H9 (cell line): ENCODE results near the gene GALNT16. TPM values are rescaled to one million over a fixed set of nuclear protein-coding genes. Genes with fewer than 3 reads are reported as not detected.
A peak's percentile ranks its signal among the peaks of the same experiment; 100 is the strongest.

ENCODE experiments used
- DNase-seq: peaks from one replicate; pipeline ENCODE4 v3.0.0-alpha.2; 2017
- H2AFZ ChIP-seq: one replicate; pipeline ENCODE4 v1.6.1; 2013; ENCODE audit warnings: mild to moderate bottlenecking, low read length, control low read depth, moderate library complexity
- H2AK5ac ChIP-seq: 2 replicates; pipeline ENCODE4 v1.6.1; 2013; ENCODE audit warnings: low read length, control low read depth, mixed read lengths; ENCODE audit not compliant: insufficient read length
- H2BK120ac ChIP-seq: one replicate; pipeline ENCODE4 v1.6.1; 2013; ENCODE audit warnings: low read depth, mild to moderate bottlenecking, low read length, control low read depth, inconsistent platforms; ENCODE audit not compliant: poor library complexity, severe bottlenecking
- H2BK12ac ChIP-seq: 2 replicates; pipeline ENCODE4 v1.6.1; 2013; ENCODE audit warnings: low read length, control low read depth, mixed read lengths, low read depth; ENCODE audit not compliant: insufficient read length
- H2BK15ac ChIP-seq: 2 replicates; pipeline ENCODE4 v1.6.1; 2013; ENCODE audit warnings: low read depth, low read length, control low read depth
- H2BK20ac ChIP-seq: one replicate; pipeline ENCODE4 v1.6.1; 2013; ENCODE audit warnings: low read depth, mild to moderate bottlenecking, low read length, control low read depth, inconsistent platforms; ENCODE audit not compliant: poor library complexity, severe bottlenecking
- H2BK5ac ChIP-seq: 2 replicates; pipeline ENCODE4 v1.6.1; 2013; ENCODE audit warnings: low read length, control low read depth, mixed read lengths; ENCODE audit not compliant: insufficient read length
- H3K14ac ChIP-seq: 2 replicates; pipeline ENCODE4 v1.6.1; 2013; ENCODE audit warnings: low read length, control low read depth; ENCODE audit not compliant: insufficient read depth
- H3K18ac ChIP-seq: 2 replicates; pipeline ENCODE4 v1.6.1; 2013; ENCODE audit warnings: low read depth, mild to moderate bottlenecking, mixed read lengths, low read length, control low read depth; ENCODE audit not compliant: insufficient read length
- H3K23ac ChIP-seq: 2 replicates; pipeline ENCODE4 v1.6.1; 2013; ENCODE audit warnings: low read length, control low read depth, mixed read lengths, low read depth; ENCODE audit not compliant: insufficient read length
- H3K23me2 ChIP-seq: 2 replicates; pipeline ENCODE4 v1.6.1; 2013; ENCODE audit warnings: low read depth, mild to moderate bottlenecking, mixed read lengths, low read length, control low read depth; ENCODE audit not compliant: insufficient read length, poor library complexity, severe bottlenecking
- H3K27ac ChIP-seq: 2 replicates; pipeline ENCODE4 v1.5.1; 2013; ENCODE audit warnings: low read length, control low read depth, mixed read lengths, low read depth; ENCODE audit not compliant: insufficient read length
- H3K27me3 ChIP-seq: 2 replicates; pipeline ENCODE4 v1.6.1; 2013; ENCODE audit warnings: low read length, control low read depth, inconsistent platforms; ENCODE audit not compliant: insufficient read depth
- H3K4ac ChIP-seq: 2 replicates; pipeline ENCODE4 v1.6.1; 2013; ENCODE audit warnings: low read depth, mild to moderate bottlenecking, control low read depth, inconsistent platforms, low read length, moderate library complexity
- H3K4me1 ChIP-seq: 2 replicates; pipeline ENCODE4 v1.6.1; 2013; ENCODE audit warnings: low read length, control low read depth, inconsistent platforms; ENCODE audit not compliant: insufficient read depth
- H3K4me2 ChIP-seq: 2 replicates; pipeline ENCODE4 v1.6.1; 2013; ENCODE audit warnings: low read length, control low read depth, mixed read lengths; ENCODE audit not compliant: insufficient read length, insufficient read depth
- H3K56ac ChIP-seq: 2 replicates; pipeline ENCODE4 v1.6.1; 2013; ENCODE audit warnings: low read depth, mild to moderate bottlenecking, mixed read lengths, low read length, control low read depth; ENCODE audit not compliant: insufficient read length
- H3K79me1 ChIP-seq: 2 replicates; pipeline ENCODE4 v1.6.1; 2013; ENCODE audit warnings: low read depth, mild to moderate bottlenecking, moderate library complexity, low read length, control low read depth, inconsistent platforms; ENCODE audit not compliant: insufficient read depth, poor library complexity, severe bottlenecking
- H3K79me2 ChIP-seq: 2 replicates; pipeline ENCODE4 v1.6.1; 2013; ENCODE audit warnings: low read length, control low read depth, inconsistent platforms; ENCODE audit not compliant: insufficient read depth
- H3K9ac ChIP-seq: 2 replicates; pipeline ENCODE4 v1.6.1; 2013; ENCODE audit warnings: low read length, control low read depth, mixed read lengths; ENCODE audit not compliant: insufficient read length; ENCODE audit errors: extremely low read depth
- H3K9me3 ChIP-seq: one replicate; pipeline ENCODE4 v1.6.1; 2013; ENCODE audit warnings: low read depth, low read length, inconsistent platforms; ENCODE audit not compliant: control insufficient read depth
- H3T11ph ChIP-seq: one replicate; pipeline ENCODE4 v1.6.1; 2013; ENCODE audit warnings: mild to moderate bottlenecking, low read length, control low read depth, inconsistent platforms
- H4K20me1 ChIP-seq: one replicate; pipeline ENCODE4 v1.6.1; 2013; ENCODE audit not compliant: control insufficient read depth, insufficient read length, insufficient read depth
- H4K5ac ChIP-seq: 2 replicates; pipeline ENCODE4 v1.6.1; 2013; ENCODE audit warnings: low read depth, mild to moderate bottlenecking, mixed read lengths, low read length, control low read depth; ENCODE audit not compliant: insufficient read length
- H4K8ac ChIP-seq: replicated peaks from 2 replicates; pipeline ENCODE4 v1.6.1; 2013; ENCODE audit warnings: low read length, control low read depth, mixed read lengths, low read depth; ENCODE audit not compliant: insufficient read length
- H4K91ac ChIP-seq: 2 replicates; pipeline ENCODE4 v1.6.1; 2013; ENCODE audit warnings: low read depth, mild to moderate bottlenecking, moderate library complexity, mixed read lengths, low read length, control low read depth; ENCODE audit not compliant: insufficient read length
- H3K27ac Mint-ChIP-seq, 3 experiments: 2 replicates in 2 of 3; 3 replicates in 1 of 3; pipeline ENCODE4 v1.8.0; 2020 to 2021; ENCODE audit warnings: mixed read lengths in 3 of 3, mild to moderate bottlenecking in 1 of 3, moderate library complexity in 1 of 3
- H3K27me3 Mint-ChIP-seq: 2 replicates; pipeline ENCODE4 v1.8.0; 2021; ENCODE audit warnings: low read depth, mild to moderate bottlenecking, moderate library complexity, mixed read lengths
- H3K36me3 Mint-ChIP-seq, 3 experiments: 2 replicates in 2 of 3; 3 replicates in 1 of 3; pipeline ENCODE4 v1.8.0; 2020 to 2021; ENCODE audit warnings: low read depth in 3 of 3, mixed read lengths in 3 of 3; ENCODE audit not compliant: insufficient read depth in 1 of 3
- H3K4me1 Mint-ChIP-seq, 2 experiments: 2 replicates each; pipeline ENCODE4 v1.8.0; 2020; ENCODE audit warnings: mixed read lengths in 2 of 2
- H3K4me3 Mint-ChIP-seq, 2 experiments: 2 replicates in 1 of 2; 3 replicates in 1 of 2; pipeline ENCODE4 v1.8.0; 2020 to 2021; ENCODE audit warnings: mild to moderate bottlenecking in 2 of 2, mixed read lengths in 2 of 2, moderate library complexity in 1 of 2
- H3K9me3 Mint-ChIP-seq, 2 experiments: 2 replicates in 1 of 2; 3 replicates in 1 of 2; pipeline ENCODE4 v1.8.0; 2020; ENCODE audit warnings: mild to moderate bottlenecking in 2 of 2, mixed read lengths in 2 of 2, moderate library complexity in 1 of 2
- WGBS: extraction: QIAGEN DNeasy Blood & Tissue Kit; methylation state at CpG from one replicate; pipeline ENCODE4 v1.1.7; 2013; ENCODE audit warnings: missing lambda C conversion rate, low lambda C conversion rate, mixed read lengths; ENCODE audit not compliant: insufficient read length; ENCODE audit errors: extremely low coverage; 5-methylcytosine and 5-hydroxymethylcytosine counted together
- total RNA-seq: library from RNA; stranded (reverse); gene quantifications from 2 replicates; pipeline ENCODE4 v1.2.1, GENCODE V29; 2021
- TF ChIP-seq, protein P1 (sequence below): fragments of 200-600 bp; sonication (generic); conservative IDR thresholded peaks from 3 replicates; pipeline ENCODE4 v1.8.0; 2021; ENCODE audit warnings: antibody characterized with exemption, mild to moderate bottlenecking

Gene GALNT16
- total RNA-seq, 1 experiment from 2014 or later: 2.3 TPM

DNA sequence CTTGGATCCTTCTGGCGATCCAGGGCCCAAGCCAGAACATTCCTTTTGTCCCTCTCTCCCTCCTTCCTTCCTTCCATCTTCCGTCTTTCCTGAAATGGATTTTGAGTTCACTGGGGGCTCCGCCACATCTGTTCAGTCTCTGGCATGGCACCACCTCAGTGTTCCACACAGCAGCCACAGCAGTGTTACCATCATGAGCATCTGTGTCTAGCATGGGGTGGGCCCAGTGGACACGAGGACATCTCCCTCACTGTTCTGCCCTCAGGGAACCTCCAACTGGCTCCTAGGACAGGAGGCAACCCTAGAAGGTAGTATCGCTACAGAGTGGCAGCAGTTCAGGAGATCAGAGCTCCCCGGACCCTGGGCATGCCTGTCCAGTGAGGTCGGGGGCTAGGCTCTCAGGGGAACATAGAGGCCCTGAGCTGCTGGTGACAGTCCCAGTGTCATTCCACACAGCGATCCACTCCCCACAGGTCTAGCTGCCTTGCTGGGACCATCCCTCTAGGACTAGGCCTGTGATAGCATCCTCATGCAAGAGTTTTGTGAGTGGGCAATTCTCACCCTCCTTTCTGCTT, 59.0 kb downstream of the GALNT16 start:
- no peak overlapping the region for H2AFZ ChIP-seq
- H2BK120ac ChIP-seq: no peak overlapping the region
- no peak overlapping the region for H2BK20ac ChIP-seq
- no peak overlapping the region for H2BK12ac ChIP-seq
- H3K4me1 ChIP-seq: peaks cover 12% of the 10 kb centered on the region; the same call in 1 of the 2 replicates
- TF ChIP-seq, protein P1, sequence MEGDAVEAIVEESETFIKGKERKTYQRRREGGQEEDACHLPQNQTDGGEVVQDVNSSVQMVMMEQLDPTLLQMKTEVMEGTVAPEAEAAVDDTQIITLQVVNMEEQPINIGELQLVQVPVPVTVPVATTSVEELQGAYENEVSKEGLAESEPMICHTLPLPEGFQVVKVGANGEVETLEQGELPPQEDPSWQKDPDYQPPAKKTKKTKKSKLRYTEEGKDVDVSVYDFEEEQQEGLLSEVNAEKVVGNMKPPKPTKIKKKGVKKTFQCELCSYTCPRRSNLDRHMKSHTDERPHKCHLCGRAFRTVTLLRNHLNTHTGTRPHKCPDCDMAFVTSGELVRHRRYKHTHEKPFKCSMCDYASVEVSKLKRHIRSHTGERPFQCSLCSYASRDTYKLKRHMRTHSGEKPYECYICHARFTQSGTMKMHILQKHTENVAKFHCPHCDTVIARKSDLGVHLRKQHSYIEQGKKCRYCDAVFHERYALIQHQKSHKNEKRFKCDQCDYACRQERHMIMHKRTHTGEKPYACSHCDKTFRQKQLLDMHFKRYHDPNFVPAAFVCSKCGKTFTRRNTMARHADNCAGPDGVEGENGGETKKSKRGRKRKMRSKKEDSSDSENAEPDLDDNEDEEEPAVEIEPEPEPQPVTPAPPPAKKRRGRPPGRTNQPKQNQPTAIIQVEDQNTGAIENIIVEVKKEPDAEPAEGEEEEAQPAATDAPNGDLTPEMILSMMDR: no peak
- no peak overlapping the region for H4K91ac ChIP-seq
- H4K20me1 ChIP-seq: no peaks in the 10 kb centered on the region
- Mint-ChIP-seq H3K27me3 (no peaks in the 10 kb centered on the region), H3K9me3 (0 out of 5 replicates have a peak, but pooled peaks cover 0 to 4% of the 10 kb centered on the region in 2 experiments), H3K4me1 (peaks cover 29 to 42% of the 10 kb centered on the region in 2 experiments), H3K27ac (no peak overlapping the region), H3K4me3 (peak overlapping the region in 1 of 2 experiments; percentile 54; a peak in 1 of 5 replicates), H3K36me3 (peaks cover 0 to 5% (median 0%) of the 10 kb centered on the region in 3 experiments; a peak in 2 of 7 replicates)
- H3K23me2 ChIP-seq: no peaks in the 10 kb centered on the region
- no peak overlapping the region for H2BK5ac ChIP-seq
- no peaks in the 10 kb centered on the region for H3K27me3 ChIP-seq
- no peak overlapping the region for H3K23ac ChIP-seq
- H3K18ac ChIP-seq: no peak overlapping the region
- H3K4me2 ChIP-seq: no peak overlapping the region
- no peak overlapping the region for H3K56ac ChIP-seq
- H3K79me2 ChIP-seq: no peaks in the 10 kb centered on the region
- no peak overlapping the region for H3K27ac ChIP-seq
- no peak overlapping the region for H3K4ac ChIP-seq
- H2AK5ac ChIP-seq: no peak overlapping the region
- no peak overlapping the region for H2BK15ac ChIP-seq
- DNase-seq: peak; percentile 17
- H4K8ac ChIP-seq: no peak overlapping the region
- no peak overlapping the region for H4K5ac ChIP-seq
- H3K9me3 ChIP-seq: no peaks in the 10 kb centered on the region
- H3T11ph ChIP-seq: no peak overlapping the region
- no peaks in the 10 kb centered on the region for H3K79me1 ChIP-seq
- no peak overlapping the region for H3K14ac ChIP-seq
- WGBS: no CpG with 5 or more reads among the region's 8 CpGs
- no peak overlapping the region for H3K9ac ChIP-seq
